SK-N-MC (cell line): ENCODE results near the gene NKD2.

Experiments used
- DNase-seq: peaks from one replicate; pipeline ENCODE4 v3.0.0-alpha.2; 2011; ENCODE audit warnings: low read depth, low spot score
- H3K27ac ChIP-seq: fragments of 200-600 bp; sonication (generic); 2 replicates; pipeline ENCODE4 v1.5.1; 2016; ENCODE audit warnings: mixed run types
- H3K36me3 ChIP-seq: fragments of 200-600 bp; sonication (generic); 2 replicates; pipeline ENCODE4 v1.6.1; 2017; ENCODE audit warnings: antibody characterized with exemption, low read length, mixed read lengths; ENCODE audit not compliant: insufficient read depth
- H3K4me3 ChIP-seq: fragments of 200-600 bp; sonication (generic); 2 replicates; pipeline ENCODE4 v1.5.1; 2016
- H3K9ac ChIP-seq: fragments of 200-600 bp; sonication (generic); 2 replicates; pipeline ENCODE4 v1.8.0; 2017; ENCODE audit warnings: mixed run types, mixed read lengths; ENCODE audit not compliant: insufficient read length
- H3K9me3 ChIP-seq: fragments of 200-600 bp; sonication (generic); 2 replicates; pipeline ENCODE4 v1.6.1; 2017; ENCODE audit warnings: low read depth, mild to moderate bottlenecking, antibody characterized with exemption, low read length, moderate library complexity, mixed read lengths
- EZH2 ChIP-seq: fragments of 200-600 bp; sonication (generic); IDR thresholded peaks from one replicate; pipeline ENCODE4 v1.6.1; 2017; ENCODE audit warnings: antibody characterized with exemption
- FOXP2 ChIP-seq: optimal IDR thresholded peaks from 2 replicates; pipeline ENCODE3; 2011; ENCODE audit warnings: mild to moderate bottlenecking, moderate library complexity; ENCODE audit not compliant: insufficient read depth; ENCODE audit errors: extremely low read length, control extremely low read depth
- POLR2AphosphoS5 ChIP-seq: IDR thresholded peaks from 2 replicates; pipeline ENCODE4 v1.6.1; 2012; ENCODE audit warnings: mild to moderate bottlenecking, low read depth, low read length, borderline replicate concordance

The NKD2 gene

DNA sequence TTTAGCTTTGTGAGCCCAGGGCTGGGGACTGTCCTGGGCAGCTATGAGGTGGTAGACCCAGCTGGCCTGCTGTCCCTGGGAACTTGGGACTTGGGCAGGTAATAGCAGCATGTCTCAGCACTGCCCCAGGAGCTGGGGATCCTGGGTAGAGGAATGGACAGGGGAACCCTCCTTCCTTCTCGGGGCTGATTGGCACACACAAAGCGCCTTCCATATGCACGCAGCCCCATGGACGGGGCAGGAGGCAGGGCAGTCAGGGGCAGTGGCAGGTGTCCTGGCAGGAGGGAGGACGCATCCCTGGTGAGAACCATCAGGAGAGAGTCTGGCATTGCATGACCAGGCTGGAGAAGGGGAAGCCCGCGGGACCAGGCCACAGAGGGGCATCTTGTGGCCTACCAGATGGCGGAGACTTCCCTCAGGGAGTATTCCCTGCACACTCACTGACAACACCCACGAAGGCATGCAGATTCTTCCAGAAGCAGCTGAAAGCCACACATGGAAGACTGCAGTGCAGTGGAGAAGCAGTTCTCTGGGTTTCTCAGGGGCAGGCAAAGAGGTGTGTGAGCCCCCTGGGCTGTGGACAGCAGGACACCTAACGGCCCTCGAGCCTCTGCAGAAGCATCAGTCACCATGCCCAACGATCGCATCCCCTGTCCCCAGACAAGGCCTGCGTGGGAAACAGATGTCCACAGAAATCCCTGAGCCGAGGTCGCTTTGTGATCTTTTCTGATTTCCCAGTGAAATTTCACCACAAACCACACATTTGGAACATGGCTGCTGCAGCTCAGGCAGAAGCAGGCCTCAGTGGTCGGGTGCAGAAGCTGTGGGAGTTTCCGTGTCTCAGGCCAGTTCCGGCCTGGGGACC is 7.0 kb upstream of the NKD2 start:
- no peak overlapping the region for H3K4me3 ChIP-seq

DNA sequence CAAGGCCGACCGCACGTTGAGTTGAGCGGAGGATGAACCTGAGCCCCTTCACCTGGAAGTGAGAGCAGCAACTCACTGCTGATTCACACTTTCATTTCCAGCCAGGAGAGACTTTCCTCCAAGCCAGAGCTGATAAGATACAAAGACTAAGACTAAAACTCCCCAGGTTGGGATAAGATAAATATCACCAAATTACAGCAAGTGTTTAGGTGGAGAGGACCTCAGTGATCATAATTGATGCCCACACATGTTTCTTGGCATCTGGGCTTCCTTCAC is 6.4 kb upstream of the NKD2 start:
- no peaks in the 10 kb centered on the region for H3K36me3 ChIP-seq
- no peak for TF ChIP-seq EZH2
- TF ChIP-seq FOXP2, result no peak
- TF ChIP-seq POLR2AphosphoS5, result no peak
- H3K4me3 ChIP-seq, result no peak overlapping the region
- no peaks in the 10 kb centered on the region for H3K9me3 ChIP-seq
- H3K9ac ChIP-seq, result no peak overlapping the region
- no peak overlapping the region for H3K27ac ChIP-seq
- DNase-seq, result no peak

More for the DNA sequence above, 7.0 kb upstream of the NKD2 start:
- TF ChIP-seq FOXP2, result no peak
- TF ChIP-seq POLR2AphosphoS5, result no peak
- TF ChIP-seq EZH2, result no peak
- no peak for DNase-seq
- H3K36me3 ChIP-seq, result no peaks in the 10 kb centered on the region
- H3K27ac ChIP-seq, result no peak overlapping the region
- no peaks in the 10 kb centered on the region; the same call in 1 of the 2 replicates for H3K9me3 ChIP-seq
- no peak overlapping the region for H3K9ac ChIP-seq

DNA sequence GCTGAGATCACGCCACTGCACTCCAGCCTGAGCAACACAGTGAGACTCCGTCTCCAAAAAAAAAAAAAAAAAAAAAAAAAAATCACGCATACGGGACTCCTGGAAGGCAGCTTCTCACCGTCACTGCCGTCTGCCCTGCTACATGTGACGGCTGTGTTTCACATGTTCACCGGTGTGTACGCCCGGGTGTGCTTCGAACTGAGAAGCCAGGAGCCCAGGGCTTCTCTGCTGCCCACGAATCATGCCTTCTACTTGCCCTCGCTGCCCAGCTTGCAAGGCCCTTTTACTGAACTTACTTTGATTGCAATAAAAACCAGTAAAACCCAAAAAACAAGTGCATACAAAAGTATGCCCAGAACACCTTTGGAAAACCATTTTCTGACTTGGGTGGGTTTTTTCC is 5.8 kb upstream of the NKD2 start:
- Histone ChIP-seq H3K9me3 (no peaks in the 10 kb centered on the region), H3K4me3 (no peak overlapping the region), H3K36me3 (no peaks in the 10 kb centered on the region), H3K27ac (no peak overlapping the region), H3K9ac (no peak overlapping the region)
- no peak for DNase-seq
- TF ChIP-seq FOXP2 (no peak), EZH2 (no peak), POLR2AphosphoS5 (no peak)

DNA sequence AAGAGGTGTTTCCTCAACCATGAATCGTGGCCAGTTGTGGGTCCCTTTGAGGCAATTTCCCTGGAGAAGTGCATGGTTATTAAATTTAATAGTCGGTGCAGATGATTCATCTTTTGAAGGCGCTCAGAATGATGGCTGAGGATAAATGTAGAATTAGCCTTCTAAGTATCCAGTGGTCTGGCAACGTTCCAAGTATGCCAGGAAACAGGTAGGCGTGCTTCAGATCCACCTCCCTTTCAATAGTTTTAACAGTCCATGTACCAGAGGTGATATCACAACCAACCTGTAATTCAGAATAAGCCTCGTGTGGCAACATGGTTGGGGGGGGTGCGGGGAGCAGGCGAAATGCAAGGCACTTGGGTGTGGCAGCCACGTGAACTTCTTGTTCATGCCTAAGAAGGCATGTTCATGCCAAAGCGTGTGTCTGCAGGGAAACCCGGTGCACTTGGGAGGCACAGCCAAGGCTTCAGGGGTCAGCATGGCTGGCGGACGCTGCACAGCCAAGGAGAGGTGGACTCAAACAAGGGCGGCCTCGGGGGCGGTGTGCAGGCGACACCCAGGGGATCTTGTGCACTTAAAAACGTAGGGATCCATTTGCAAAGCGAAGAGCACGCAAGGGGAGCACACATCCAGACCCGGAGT is 5.2 kb upstream of the NKD2 start:
- no peak for DNase-seq
- H3K27ac ChIP-seq, result no peak overlapping the region
- TF ChIP-seq FOXP2, result no peak
- no peak for TF ChIP-seq EZH2
- no peak for TF ChIP-seq POLR2AphosphoS5

DNA sequence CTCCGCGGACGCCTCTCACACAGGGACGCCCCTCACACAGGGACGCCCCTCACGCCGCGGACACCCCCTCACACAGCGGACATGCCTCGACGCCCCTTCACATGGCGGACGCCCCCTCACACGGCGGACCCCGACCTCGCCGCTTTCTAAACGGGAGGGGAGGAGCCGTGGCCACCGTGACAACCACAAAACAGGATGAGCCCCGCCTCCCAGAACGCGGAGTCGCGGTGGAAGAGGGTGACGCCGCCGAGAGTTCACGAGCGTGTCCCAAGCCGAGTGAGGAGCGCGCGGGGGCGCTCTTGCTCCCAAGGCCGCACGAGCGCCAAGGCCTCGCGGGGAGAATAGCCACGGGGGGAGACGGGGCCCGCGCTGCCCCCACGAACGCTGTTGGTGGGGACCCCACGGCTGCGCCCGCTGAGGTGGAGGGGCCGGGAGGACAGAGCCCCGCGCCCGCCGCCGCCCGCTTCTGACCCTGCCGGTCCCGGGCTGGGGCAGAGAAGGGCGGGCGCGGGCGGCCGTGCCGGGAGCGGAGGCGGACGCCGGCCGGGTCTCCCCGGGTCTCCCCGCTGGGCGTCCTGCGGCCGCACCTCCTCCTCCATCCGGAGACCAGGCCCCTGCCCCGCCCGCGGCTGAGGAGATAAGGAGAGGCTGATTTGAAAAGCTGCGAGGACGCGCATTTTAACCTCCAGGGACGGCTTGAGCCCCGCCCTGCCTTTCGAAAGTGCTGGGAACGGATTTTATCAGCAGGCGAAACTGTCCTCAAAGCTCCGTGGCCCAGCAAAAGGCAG is 3.9 kb upstream of the NKD2 start:
- DNase-seq, result no peak
- peak overlapping the region; percentile 82 for H3K4me3 ChIP-seq

More for the DNA sequence above, 5.2 kb upstream of the NKD2 start:
- no peak overlapping the region for H3K4me3 ChIP-seq
- H3K36me3 ChIP-seq, result no peaks in the 10 kb centered on the region
- no peaks in the 10 kb centered on the region for H3K9me3 ChIP-seq
- H3K9ac ChIP-seq, result no peak overlapping the region

DNA sequence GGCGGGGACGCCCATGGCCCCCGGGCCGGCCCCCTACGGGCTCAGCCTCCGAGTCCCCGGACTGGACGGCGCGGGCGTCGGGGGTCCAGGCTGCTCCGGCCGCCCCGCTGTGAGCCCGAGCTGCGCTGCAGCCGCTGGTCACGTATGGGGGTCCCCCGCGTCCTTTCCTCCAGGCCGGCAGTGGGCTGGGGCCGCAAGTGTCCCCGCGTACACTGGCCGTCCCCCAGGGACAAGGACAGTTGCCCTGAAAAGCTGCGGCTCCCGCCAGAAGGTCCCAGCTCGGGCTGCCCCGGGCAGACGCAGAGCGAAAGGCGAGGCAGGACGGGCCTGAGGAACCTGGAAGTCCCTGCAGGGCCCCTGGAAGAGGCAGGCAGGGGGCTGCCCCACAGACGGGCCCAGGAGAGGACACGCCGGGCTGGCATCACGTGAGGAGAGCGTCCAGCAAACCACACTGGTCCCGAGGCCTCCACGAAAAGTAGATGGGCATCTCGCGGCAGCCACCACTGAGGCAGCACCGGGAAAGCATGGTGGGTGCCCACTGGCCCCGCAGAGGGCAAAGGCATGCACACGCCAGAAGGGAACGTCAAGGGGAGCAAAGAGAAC is 3.3 kb upstream of the NKD2 start:
- TF ChIP-seq POLR2AphosphoS5, result no peak
- no peak for TF ChIP-seq FOXP2
- no peak for TF ChIP-seq EZH2
- DNase-seq, result no peak
- Histone ChIP-seq H3K9ac (peak overlapping the region; percentile 79), H3K27ac (no peak overlapping the region), H3K9me3 (no peaks in the 10 kb centered on the region), H3K36me3 (no peaks in the 10 kb centered on the region), H3K4me3 (peak overlapping the region; percentile 82)

More for the DNA sequence above, 3.9 kb upstream of the NKD2 start:
- no peak for TF ChIP-seq EZH2
- TF ChIP-seq POLR2AphosphoS5, result peak; percentile 47
- Histone ChIP-seq H3K9me3 (no peaks in the 10 kb centered on the region), H3K9ac (peak overlapping the region; percentile 79), H3K36me3 (no peaks in the 10 kb centered on the region), H3K27ac (no peak overlapping the region)

DNA sequence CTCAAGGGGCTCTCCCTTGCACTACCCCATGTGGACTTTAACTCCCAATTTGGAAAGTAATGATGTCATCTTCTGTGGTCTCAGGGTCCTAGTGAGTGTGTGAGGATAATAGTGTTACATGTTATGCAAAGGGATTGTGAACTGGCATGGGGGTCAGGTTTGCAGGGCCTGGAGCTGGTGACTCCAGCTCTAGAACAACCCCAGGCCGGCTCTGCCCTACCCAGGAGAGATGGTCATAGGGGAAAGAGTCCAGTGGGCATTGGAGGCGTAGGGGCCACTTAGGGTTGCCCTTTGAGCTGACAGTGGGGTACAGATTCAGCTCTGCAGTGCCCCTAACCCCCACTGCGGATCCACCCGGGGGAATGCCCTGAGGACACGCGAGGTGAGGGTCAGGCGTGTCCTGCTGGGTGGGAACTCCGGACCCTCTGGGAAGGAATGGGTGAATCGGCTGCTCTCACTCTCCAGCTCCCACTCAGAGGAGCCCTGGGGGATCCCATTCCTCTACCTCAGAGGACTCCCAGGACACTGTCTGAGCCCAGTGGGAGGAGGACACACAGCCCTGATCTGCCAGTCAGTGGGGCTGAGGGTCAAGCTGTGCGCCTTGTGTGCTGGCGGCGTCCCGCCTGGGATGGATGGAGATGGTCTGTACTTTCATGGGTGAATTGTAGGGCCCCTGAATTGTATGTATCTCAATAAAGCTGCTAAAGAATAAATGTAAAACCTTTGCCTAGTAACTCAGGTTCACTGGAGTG is 2.5 kb upstream of the NKD2 start:
- Histone ChIP-seq H3K4me3 (no peak overlapping the region), H3K27ac (no peak overlapping the region), H3K9ac (no peak overlapping the region), H3K9me3 (no peaks in the 10 kb centered on the region), H3K36me3 (no peaks in the 10 kb centered on the region)
- TF ChIP-seq FOXP2 (no peak), POLR2AphosphoS5 (no peak), EZH2 (no peak)
- DNase-seq, result no peak
